HepG2 (cell line): Measurements from ENCODE around the gene CAPN11. TPM values are rescaled to one million over a fixed set of nuclear protein-coding genes. Genes with fewer than 3 reads are reported as not detected.

Experiments used
- BCL6 ChIP-seq: IDR thresholded peaks from 2 replicates; pipeline ENCODE4 v1.6.1; 2016; ENCODE audit warnings: missing genetic modification reagents, missing compliant biosample characterization
- GABPB1 ChIP-seq: IDR thresholded peaks from 2 replicates; pipeline ENCODE4 v1.6.1; 2016; ENCODE audit warnings: mild to moderate bottlenecking, missing genetic modification reagents, moderate library complexity, missing compliant biosample characterization
- HNRNPLL ChIP-seq: fragments of 200-400 bp; formaldehyde crosslinking; IDR thresholded peaks from 2 replicates; pipeline ENCODE4 v1.6.1; 2017; ENCODE audit warnings: mild to moderate bottlenecking, low read depth, low read length; ENCODE audit not compliant: poor library complexity, severe bottlenecking
- KLF11 ChIP-seq: IDR thresholded peaks from 2 replicates; pipeline ENCODE4 v1.6.1; 2016; ENCODE audit warnings: missing compliant biosample characterization
- KMT2A ChIP-seq: sonication (generic); formaldehyde crosslinking; IDR thresholded peaks from 2 replicates; pipeline ENCODE4 v1.4.0; 2020; ENCODE audit warnings: missing genetic modification reagents
- MAF1 ChIP-seq: sonication (generic); formaldehyde crosslinking; IDR thresholded peaks from 2 replicates; pipeline ENCODE4 v1.5.0; 2020; ENCODE audit warnings: missing genetic modification reagents, borderline replicate concordance
- NFKB2 ChIP-seq: sonication (generic); formaldehyde crosslinking; IDR thresholded peaks from 2 replicates; pipeline ENCODE4 v1.4.0; 2020; ENCODE audit warnings: missing genetic modification reagents, borderline replicate concordance
- NRL ChIP-seq: sonication (generic); formaldehyde crosslinking; IDR thresholded peaks from 2 replicates; pipeline ENCODE4 v1.5.0; 2020; ENCODE audit warnings: missing genetic modification reagents, mild to moderate bottlenecking, moderate library complexity, borderline replicate concordance
- RFXAP ChIP-seq: sonication (generic); formaldehyde crosslinking; IDR thresholded peaks from 2 replicates; pipeline ENCODE4 v1.4.0; 2020; ENCODE audit warnings: missing genetic modification reagents, borderline replicate concordance
- SALL2 ChIP-seq: sonication (generic); formaldehyde crosslinking; IDR thresholded peaks from 2 replicates; pipeline ENCODE4 v1.8.1; 2023; ENCODE audit warnings: mild to moderate bottlenecking, missing genetic modification reagents, inconsistent platforms
- SP1 ChIP-seq, 2 experiments: fragments of 450-650 bp in 1 of 2; sonication (generic) in 1 of 2; formaldehyde crosslinking in 1 of 2; IDR thresholded peaks; 2 replicates each; pipeline versions ENCODE4 v1.4.0 to v1.6.1; 2016 to 2020; ENCODE audit warnings: missing genetic modification reagents in 1 of 2
- TCF12 ChIP-seq, 2 experiments: fragments of 450-650 bp in 1 of 2; sonication (generic) in 1 of 2; formaldehyde crosslinking in 1 of 2; IDR thresholded peaks; 2 replicates each; pipeline versions ENCODE4 v1.6.1 to v1.8.0; 2017 to 2022; ENCODE audit warnings: antibody characterized with exemption in 1 of 2, mild to moderate bottlenecking in 1 of 2, missing genetic modification reagents in 1 of 2, moderate library complexity in 1 of 2
- ZFP36L1 ChIP-seq: sonication (generic); formaldehyde crosslinking; IDR thresholded peaks from 2 replicates; pipeline ENCODE4 v1.8.0; 2022; ENCODE audit warnings: mild to moderate bottlenecking, missing genetic modification reagents, moderate library complexity
- ZIK1 ChIP-seq: sonication (generic); formaldehyde crosslinking; IDR thresholded peaks from 2 replicates; pipeline ENCODE4 v1.5.0; 2020; ENCODE audit warnings: mild to moderate bottlenecking, low read depth, missing genetic modification reagents, borderline replicate concordance
- ZKSCAN8 ChIP-seq: IDR thresholded peaks from 2 replicates; pipeline ENCODE4 v1.6.1; 2016; ENCODE audit warnings: borderline replicate concordance, missing genetic modification reagents, missing compliant biosample characterization
- ZMAT3 ChIP-seq: sonication (generic); formaldehyde crosslinking; conservative IDR thresholded peaks from 2 replicates; pipeline ENCODE4 v1.7.0; 2021; ENCODE audit warnings: missing genetic modification reagents
- ZNF124 ChIP-seq: sonication (generic); formaldehyde crosslinking; IDR thresholded peaks from 2 replicates; pipeline ENCODE4 v1.4.0; 2020; ENCODE audit warnings: missing genetic modification reagents
- ZNF160 ChIP-seq: sonication (generic); formaldehyde crosslinking; IDR thresholded peaks from 2 replicates; pipeline ENCODE4 v1.8.0; 2022; ENCODE audit warnings: mild to moderate bottlenecking, inconsistent platforms, missing genetic modification reagents
- ZNF205 ChIP-seq: IDR thresholded peaks from 2 replicates; pipeline ENCODE4 v1.6.1; 2018; ENCODE audit warnings: missing biosample characterization, missing genetic modification reagents
- ZNF232 ChIP-seq: sonication (generic); formaldehyde crosslinking; IDR thresholded peaks from 2 replicates; pipeline ENCODE4 v1.4.0; 2020; ENCODE audit warnings: missing genetic modification reagents, borderline replicate concordance
- ZNF329 ChIP-seq: sonication (generic); formaldehyde crosslinking; IDR thresholded peaks from 2 replicates; pipeline ENCODE4 v1.9.0; 2021; ENCODE audit warnings: low read depth, mild to moderate bottlenecking, missing genetic modification reagents
- ZNF567 ChIP-seq: sonication (generic); formaldehyde crosslinking; IDR thresholded peaks from 2 replicates; pipeline ENCODE4 v1.8.1; 2023; ENCODE audit warnings: mild to moderate bottlenecking, missing genetic modification reagents, borderline replicate concordance
- polyA plus RNA-seq, 8 experiments: library from polyadenylated mRNA; depleted of rRNA in 3 of 8; stranded (reverse) in 7 of 8; unstranded in 1 of 8; fragments of >200 nt; fragmentation: Illumina TruSeq in 4 of 8; extraction: Trizol in 4 of 8; gene quantifications; 2 replicates each; pipeline versions ENCODE4 v1.2.1 to v1.2.3, GENCODE V29; 2011 to 2016; ENCODE audit warnings: low read depth in 4 of 8, missing spikeins in 1 of 8, mixed read lengths in 1 of 8; ENCODE audit not compliant: insufficient read depth in 1 of 8
- total RNA-seq, 5 experiments: library from RNA; depleted of rRNA; stranded (reverse); fragments of >200 nt; fragmentation: Illumina TruSeq; extraction: Trizol; gene quantifications; 2 replicates each; pipeline ENCODE4 v1.2.3, GENCODE V29; 2016; ENCODE audit warnings: low read depth in 1 of 5
- TF ChIP-seq, protein P1 (sequence below): sonication (generic); formaldehyde crosslinking; IDR thresholded peaks from 2 replicates; pipeline ENCODE4 v1.4.0; 2020; ENCODE audit warnings: low read depth, mild to moderate bottlenecking, missing genetic modification reagents

CAPN11 gene
- total and polyA plus RNA-seq, 2 of the 13 experiments (the other 11 are each of a cell fraction or from before 2014, with no cell fraction given) = 0.07 to 0.11 TPM

DNA sequence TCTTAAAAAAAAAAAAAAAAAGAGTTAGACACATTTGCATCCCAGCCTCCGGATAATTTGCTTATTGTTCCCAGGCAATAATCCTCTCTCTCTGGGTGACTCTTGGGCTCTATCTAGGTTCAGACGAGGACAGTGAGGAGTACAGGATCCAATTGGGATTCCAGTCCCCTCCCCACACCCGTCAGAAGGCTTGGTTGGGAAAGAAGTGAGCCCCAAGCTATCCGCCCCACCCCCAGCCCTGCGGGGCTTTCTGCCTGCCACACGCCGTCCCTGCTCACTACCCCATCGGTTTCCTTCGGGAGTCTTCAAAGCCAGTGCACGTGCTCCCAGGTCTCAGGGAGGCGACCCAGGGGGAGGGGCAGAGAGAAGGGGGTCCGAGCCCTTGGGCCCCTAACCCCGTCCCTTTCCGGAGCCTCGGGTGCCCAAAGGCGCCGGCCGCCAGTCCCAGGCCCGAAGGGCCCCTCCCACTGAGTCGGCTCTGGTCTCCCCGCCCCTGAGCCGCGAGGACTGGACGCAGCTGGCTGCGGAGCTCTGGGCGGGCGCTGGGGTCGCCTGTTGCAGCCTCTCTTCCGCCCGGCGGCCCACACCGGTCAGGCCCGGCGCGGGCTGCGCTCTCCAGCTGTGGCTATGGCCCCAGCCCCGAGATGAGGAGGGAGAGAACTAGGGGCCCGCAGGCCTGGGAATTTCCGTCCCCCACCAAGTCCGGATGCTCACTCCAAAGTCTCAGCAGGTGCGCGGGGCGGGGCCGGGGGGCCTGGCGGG is 60.6 kb downstream of the CAPN11 start (continued):
- TF ChIP-seq RFXAP (peak; percentile 60; the same call in 1 of the 2 replicates), ZNF567 (CRISPR knock-in tag) (0 out of 2 replicates have a peak, but pooled peaks have one; percentile 70), ZKSCAN8 (0 out of 2 replicates have a peak, but pooled peaks have one; percentile 80), ZMAT3 (CRISPR knock-in tag) (peak; percentile 85), TCF12 (IDR thresholded peaks at IDR 0.05) (no peak), TCF12 (CRISPR knock-in tag; IDR thresholded peaks at IDR 0.05) (no peak), HNRNPLL (peak; percentile 85), ZNF205 (0 out of 2 replicates have a peak, but pooled peaks have one; percentile 29), KLF11 (CRISPR knock-in tag) (peak; percentile 39; the same call in 1 of the 2 replicates), SP1 (IDR thresholded peaks at IDR 0.05) (no peak), SP1 (CRISPR knock-in tag; IDR thresholded peaks at IDR 0.05) (peak; percentile 33; the same call in 1 of the 2 replicates), SALL2 (CRISPR knock-in tag) (peak; percentile 77), BCL6 (CRISPR knock-in tag) (peak; percentile 44; the same call in 1 of the 2 replicates), GABPB1 (CRISPR knock-in tag) (peak; percentile 84; the same call in 1 of the 2 replicates), ZNF160 (CRISPR knock-in tag) (peak; percentile 58; the same call in 1 of the 2 replicates), ZIK1 (no peak), ZNF232 (peak; percentile 80; the same call in 1 of the 2 replicates), ZFP36L1 (CRISPR knock-in tag) (0 out of 2 replicates have a peak, but pooled peaks have one; percentile 61), KMT2A (peak; percentile 26; the same call in 1 of the 2 replicates), ZNF124 (CRISPR knock-in tag) (no peak), MAF1 (no peak), NRL (CRISPR knock-in tag) (peak; percentile 95), NFKB2 (peak; percentile 69; the same call in 1 of the 2 replicates), ZNF329 (CRISPR knock-in tag) (0 out of 2 replicates have a peak, but pooled peaks have one; percentile 53)
- TF ChIP-seq, protein P1, sequence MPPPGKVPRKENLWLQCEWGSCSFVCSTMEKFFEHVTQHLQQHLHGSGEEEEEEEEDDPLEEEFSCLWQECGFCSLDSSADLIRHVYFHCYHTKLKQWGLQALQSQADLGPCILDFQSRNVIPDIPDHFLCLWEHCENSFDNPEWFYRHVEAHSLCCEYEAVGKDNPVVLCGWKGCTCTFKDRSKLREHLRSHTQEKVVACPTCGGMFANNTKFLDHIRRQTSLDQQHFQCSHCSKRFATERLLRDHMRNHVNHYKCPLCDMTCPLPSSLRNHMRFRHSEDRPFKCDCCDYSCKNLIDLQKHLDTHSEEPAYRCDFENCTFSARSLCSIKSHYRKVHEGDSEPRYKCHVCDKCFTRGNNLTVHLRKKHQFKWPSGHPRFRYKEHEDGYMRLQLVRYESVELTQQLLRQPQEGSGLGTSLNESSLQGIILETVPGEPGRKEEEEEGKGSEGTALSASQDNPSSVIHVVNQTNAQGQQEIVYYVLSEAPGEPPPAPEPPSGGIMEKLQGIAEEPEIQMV (CRISPR knock-in tag) = peak; percentile 46; the same call in 1 of the 2 replicates
- TF ChIP-seq, all 625 proteins: peak for 278
